ENCODE measurements around the gene SCAI.

GRCh38 chr9:125147401-125147951 is 4.1 kb upstream of the SCAI start:
- no peak for TF ChIP-seq CTCF (conservative IDR thresholded peaks at IDR 0.05; ENCODE audit: low read depth, low read length)
- no peak for TF ChIP-seq RAD21 (IDR thresholded peaks at IDR 0.05; ENCODE audit: low read length)
- TF ChIP-seq BHLHE40 (IDR thresholded peaks at IDR 0.05; ENCODE audit: low read depth, low read length): no peak
- TF ChIP-seq POLR2A (IDR thresholded peaks at IDR 0.05; ENCODE audit: low read depth, low read length): no peak
- no peak for TF ChIP-seq USF2 (IDR thresholded peaks at IDR 0.05; ENCODE audit: low read depth, low read length)
- TF ChIP-seq FOS (IDR thresholded peaks at IDR 0.05; ENCODE audit: low read depth, low read length): no peak
- TF ChIP-seq NFE2L2 (IDR thresholded peaks at IDR 0.05; ENCODE audit: low read depth, low read length): no peak
- TF ChIP-seq RFX5 (IDR thresholded peaks at IDR 0.05; ENCODE audit: low read depth, low read length): no peak
